Adrenal gland (tissue), 12 donors: Measurements from ENCODE around the gene FES. TPM values are rescaled to one million over a fixed set of nuclear protein-coding genes. Genes with fewer than 3 reads are reported as not detected.

Experiments
- DNase-seq, 7 donors: peaks; one replicate each; pipeline ENCODE4 v3.0.0-alpha.2; 2019 to 2020
- H3K27ac ChIP-seq, 5 donors: fragments of 200-600 bp; sonication (generic) in 4 of 5; 1 replicate in 3 of 5; 2 replicates in 2 of 5; pipeline versions ENCODE4 v1.5.1 to v1.8.0; 2016 to 2020; ENCODE audit warnings: mild to moderate bottlenecking in 1 of 5
- H3K27me3 ChIP-seq: fragments of 200-600 bp; 2 replicates; pipeline ENCODE4 v1.8.0; 2021
- H3K36me3 ChIP-seq, 2 donors: fragments of 200-600 bp; replicated peaks in 1 of 2; 1 replicate in 1 of 2; 2 replicates in 1 of 2; pipeline versions ENCODE4 v1.5.1 to v1.8.0; 2018 to 2022
- H3K4me1 ChIP-seq, 2 donors: fragments of 200-600 bp; replicated peaks in 1 of 2; 1 replicate in 1 of 2; 2 replicates in 1 of 2; pipeline versions ENCODE4 v1.5.1 to v1.8.0; 2018 to 2021
- H3K4me3 ChIP-seq, 4 donors: fragments of 200-600 bp; sonication (generic) in 3 of 4; one replicate each; pipeline ENCODE4 v1.5.1; 2016 to 2018
- H3K9me3 ChIP-seq, 3 donors: fragments of 200-600 bp; sonication (generic) in 1 of 3; replicated peaks in 1 of 3; 1 replicate in 2 of 3; 2 replicates in 1 of 3; pipeline versions ENCODE4 v1.5.1 to v1.8.0; 2016 to 2021
- POLR2A ChIP-seq, 2 donors: fragments of 450-650 bp; IDR thresholded peaks; one replicate each; pipeline ENCODE4 v1.6.1; 2017; ENCODE audit warnings: antibody characterized with exemption in 2 of 2, mild to moderate bottlenecking in 2 of 2, moderate library complexity in 1 of 2
- WGBS, 4 donors: extraction: QIAGEN DNeasy Blood & Tissue Kit in 2 of 4; methylation state at CpG; one replicate each; pipeline versions ENCODE4 v1.1.5 to v1.1.7; 2013 to 2017; 5-methylcytosine and 5-hydroxymethylcytosine counted together
- intact Hi-C, 2 donors: fragments of 100-400 bp; cut with DNase I; formaldehyde crosslinking; loops; one replicate each; pipeline versions ENCODE4 v1.14.1 to v1.15.0; 2022 to 2023
- polyA plus RNA-seq, 3 donors: library from polyadenylated mRNA; stranded (reverse); fragments of 200-250 nt in 2 of 3; fragments of 350-450 nt in 1 of 3; fragmentation: Illumina TruSeq in 1 of 3; extraction: RNeasy Lipid Tissue Mini Kit (QIAGEN cat#74804) in 1 of 3; gene quantifications; one replicate each; pipeline ENCODE4 v1.2.3, GENCODE V29; 2013 to 2014
- total RNA-seq, 9 donors: library from RNA; depleted of rRNA in 4 of 9; stranded (reverse); fragments of >200 nt in 4 of 9; fragments of 120-200 nt in 1 of 9; fragmentation: NEBNext Ultra II Directional in 1 of 9; extraction: Animal tissue kit (Norgen Biotek cat#: 25700) in 1 of 9; gene quantifications; one replicate each; pipeline versions ENCODE4 v1.1.0 to v1.2.4, GENCODE V29; 2013 to 2023
- TF ChIP-seq, protein P1 (sequence below), 6 experiments: fragments of 450-650 bp in 4 of 6; fragments of 200-600 bp in 2 of 6; sonication (generic) in 1 of 6; IDR thresholded peaks; 1 replicate in 5 of 6; 2 replicates in 1 of 6; pipeline versions ENCODE4 v1.5.1 to v1.8.0; 2016 to 2021; ENCODE audit warnings: antibody characterized with exemption in 6 of 6, mild to moderate bottlenecking in 2 of 6, moderate library complexity in 1 of 6
- donor health status: healthy with polysubstance abuse.
- donor health status: Bipolar disorder and iron deficiency.
- donor health status: DM: yes; HTN: yes; CAD: no.
- donor health status: DM: no; HTN: no; CAD: no.
- donor health status: DM: no; HTN: no; CAD: no.
- donor health status: DM: yes; HTN: yes; CAD: no.

The FES gene
- total and polyA plus RNA-seq, 12 donors: 2.3 to 82.3 (median 24.9) TPM

DNA sequence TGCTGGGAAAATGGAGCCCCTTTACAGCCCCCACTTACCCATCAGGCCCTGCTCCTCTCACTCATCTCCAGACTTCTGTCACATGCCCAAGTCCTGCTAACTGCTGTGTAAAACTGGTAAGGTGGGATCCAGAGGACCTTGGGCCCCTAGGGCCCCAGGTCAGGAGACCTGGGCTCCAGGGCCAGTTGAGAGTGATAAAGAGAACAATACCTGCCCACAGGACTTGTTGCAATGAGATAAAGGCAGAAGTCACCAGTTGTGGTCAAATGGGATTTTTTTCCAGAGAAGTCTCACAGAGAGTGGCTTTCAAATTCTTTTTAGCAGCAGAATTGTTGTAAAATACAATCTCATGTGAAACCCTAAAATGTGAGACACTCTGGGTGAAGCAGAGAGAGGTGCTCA is 15.2 kb upstream of the FES start:
- TF ChIP-seq, protein P1, sequence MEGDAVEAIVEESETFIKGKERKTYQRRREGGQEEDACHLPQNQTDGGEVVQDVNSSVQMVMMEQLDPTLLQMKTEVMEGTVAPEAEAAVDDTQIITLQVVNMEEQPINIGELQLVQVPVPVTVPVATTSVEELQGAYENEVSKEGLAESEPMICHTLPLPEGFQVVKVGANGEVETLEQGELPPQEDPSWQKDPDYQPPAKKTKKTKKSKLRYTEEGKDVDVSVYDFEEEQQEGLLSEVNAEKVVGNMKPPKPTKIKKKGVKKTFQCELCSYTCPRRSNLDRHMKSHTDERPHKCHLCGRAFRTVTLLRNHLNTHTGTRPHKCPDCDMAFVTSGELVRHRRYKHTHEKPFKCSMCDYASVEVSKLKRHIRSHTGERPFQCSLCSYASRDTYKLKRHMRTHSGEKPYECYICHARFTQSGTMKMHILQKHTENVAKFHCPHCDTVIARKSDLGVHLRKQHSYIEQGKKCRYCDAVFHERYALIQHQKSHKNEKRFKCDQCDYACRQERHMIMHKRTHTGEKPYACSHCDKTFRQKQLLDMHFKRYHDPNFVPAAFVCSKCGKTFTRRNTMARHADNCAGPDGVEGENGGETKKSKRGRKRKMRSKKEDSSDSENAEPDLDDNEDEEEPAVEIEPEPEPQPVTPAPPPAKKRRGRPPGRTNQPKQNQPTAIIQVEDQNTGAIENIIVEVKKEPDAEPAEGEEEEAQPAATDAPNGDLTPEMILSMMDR (IDR thresholded peaks at IDR 0.05): no peak
- DNase-seq: no peak
- no peaks in the 10 kb centered on the region for H3K9me3 ChIP-seq
- no peak overlapping the region for H3K4me3 ChIP-seq
- H3K36me3 ChIP-seq: no peaks in the 10 kb centered on the region
- peak overlapping the region in 4 of 5 donors; percentile 15 to 89 (median 64) for H3K27ac ChIP-seq
- intact Hi-C loops: no loop called here
- no peaks in the 10 kb centered on the region for H3K27me3 ChIP-seq
- H3K4me1 ChIP-seq: peaks cover 26 to 41% of the 10 kb centered on the region in 2 donors

DNA sequence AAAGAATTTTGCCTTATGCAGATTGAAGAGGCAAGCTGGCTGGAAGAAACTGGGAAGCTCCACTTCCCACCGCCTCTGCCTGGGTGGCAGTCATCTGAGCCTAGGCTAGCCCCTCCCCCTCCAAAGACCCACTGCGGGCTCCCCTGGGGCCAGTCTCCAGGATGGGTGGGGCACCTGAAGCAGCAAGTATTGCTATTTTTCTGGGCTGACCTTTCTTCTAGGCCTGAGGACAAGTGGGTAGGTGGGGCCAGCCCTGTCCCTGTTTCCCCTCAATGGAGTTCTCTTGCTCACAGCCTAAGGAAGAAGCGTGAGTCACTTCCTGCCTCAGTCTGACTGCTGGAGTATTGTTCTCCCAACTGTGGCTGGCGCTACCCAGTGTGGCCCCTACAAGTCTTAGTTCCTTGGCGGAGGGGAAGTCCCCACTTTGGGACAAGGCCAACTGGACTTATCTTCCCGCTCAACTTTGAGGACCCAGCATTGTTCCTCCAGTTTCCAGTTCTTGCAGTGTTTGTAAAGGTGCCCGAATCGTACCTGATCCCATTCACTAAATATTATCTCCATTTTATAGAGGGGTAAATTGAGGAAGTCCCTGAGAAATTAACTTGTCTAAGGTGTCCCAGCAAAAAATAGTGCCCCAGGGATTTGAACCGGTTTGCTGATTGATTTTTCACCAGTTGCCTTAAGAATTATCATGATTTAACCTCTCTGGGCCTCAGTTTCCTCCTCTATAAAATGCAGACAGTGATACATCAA is 14.5 kb upstream of the FES start:
- Histone ChIP-seq H3K27ac (peak overlapping the region in 4 of 5 donors; percentile 38 to 89 (median 64)), H3K27me3 (no peaks in the 10 kb centered on the region), H3K4me3 (peak overlapping the region in 1 of 4 donors; percentile 97), H3K9me3 (no peaks in the 10 kb centered on the region), H3K4me1 (peaks cover 26 to 47% of the 10 kb centered on the region in 2 donors), H3K36me3 (no peaks in the 10 kb centered on the region)
- WGBS, 4 donors: 51 to 60% (median 55%) methylated on average over 6 to 9 of the region's 9 CpGs
- peak; percentile 50 to 86 (median 72) for DNase-seq
- TF ChIP-seq, protein P1 (IDR thresholded peaks at IDR 0.05): no peak
- peak in 1 of 2 donors; percentile 20 for TF ChIP-seq POLR2A (IDR thresholded peaks at IDR 0.05)
- intact Hi-C loops: no loop called here

DNA sequence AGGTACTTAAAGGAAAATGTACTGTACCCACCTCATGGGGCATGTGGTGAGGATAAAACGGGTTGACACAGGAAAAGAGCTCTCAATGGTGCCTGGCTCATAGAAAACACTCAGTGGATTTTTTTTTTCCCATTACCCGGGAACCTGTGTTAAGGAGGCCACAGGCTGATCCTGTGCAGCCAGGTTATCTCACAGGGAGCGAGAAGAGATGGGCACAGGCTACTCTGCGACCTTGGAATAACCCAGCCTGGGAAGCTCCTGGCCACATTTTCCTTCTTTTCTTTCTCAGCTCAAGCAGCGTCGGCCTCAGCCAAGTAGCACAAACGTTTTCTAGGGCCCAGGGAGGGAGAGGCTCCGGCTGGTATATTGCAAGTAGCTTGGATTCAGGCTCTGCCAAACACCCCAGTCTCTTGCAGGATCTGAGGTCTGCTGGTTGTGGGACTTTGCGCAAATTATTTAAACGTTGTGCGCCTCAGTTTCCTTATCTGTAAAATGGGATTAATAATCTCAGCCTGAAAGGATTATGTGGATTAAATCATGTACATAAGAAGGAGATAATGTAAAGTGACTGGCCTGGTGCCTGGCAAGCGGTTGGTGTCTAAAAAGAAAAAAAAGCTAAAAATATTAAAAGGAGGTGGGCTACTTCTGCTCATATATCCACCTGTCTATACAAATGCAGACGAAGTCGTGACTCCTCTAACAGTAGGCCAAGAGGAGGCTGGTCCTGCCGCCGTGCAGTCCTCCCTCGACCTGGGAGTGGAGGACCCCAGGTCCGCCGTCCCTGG is 13.8 kb upstream of the FES start:
- intact Hi-C loops: no loop called here

More for the DNA sequence above, 13.8 kb upstream of the FES start:
- DNase-seq: no peak
- 23 to 28% (median 25%) methylated on average over 19 of the region's 19 CpGs for WGBS, 4 donors
- peak overlapping the region in 3 of 4 donors; percentile 46 to 97 (median 75) for H3K4me3 ChIP-seq
- TF ChIP-seq, protein P1 (IDR thresholded peaks at IDR 0.05): peak in 1 of 6 experiments; percentile 4
- peak in 1 of 2 donors; percentile 1 for TF ChIP-seq POLR2A (IDR thresholded peaks at IDR 0.05)
- no peaks in the 10 kb centered on the region for H3K9me3 ChIP-seq
- peak overlapping the region in 4 of 5 donors; percentile 75 to 95 (median 88) for H3K27ac ChIP-seq
- H3K36me3 ChIP-seq: no peaks in the 10 kb centered on the region
- peaks cover 26 to 47% of the 10 kb centered on the region in 2 donors for H3K4me1 ChIP-seq
- H3K27me3 ChIP-seq: no peaks in the 10 kb centered on the region
